ENCODE results near the gene DNAAF3.
"Not testable (repeated sequence)": the region's sequence is repeated elsewhere in the genome, so short reads cannot be mapped to it uniquely, and the experiment has no call there.

The DNAAF3 gene

DNA sequence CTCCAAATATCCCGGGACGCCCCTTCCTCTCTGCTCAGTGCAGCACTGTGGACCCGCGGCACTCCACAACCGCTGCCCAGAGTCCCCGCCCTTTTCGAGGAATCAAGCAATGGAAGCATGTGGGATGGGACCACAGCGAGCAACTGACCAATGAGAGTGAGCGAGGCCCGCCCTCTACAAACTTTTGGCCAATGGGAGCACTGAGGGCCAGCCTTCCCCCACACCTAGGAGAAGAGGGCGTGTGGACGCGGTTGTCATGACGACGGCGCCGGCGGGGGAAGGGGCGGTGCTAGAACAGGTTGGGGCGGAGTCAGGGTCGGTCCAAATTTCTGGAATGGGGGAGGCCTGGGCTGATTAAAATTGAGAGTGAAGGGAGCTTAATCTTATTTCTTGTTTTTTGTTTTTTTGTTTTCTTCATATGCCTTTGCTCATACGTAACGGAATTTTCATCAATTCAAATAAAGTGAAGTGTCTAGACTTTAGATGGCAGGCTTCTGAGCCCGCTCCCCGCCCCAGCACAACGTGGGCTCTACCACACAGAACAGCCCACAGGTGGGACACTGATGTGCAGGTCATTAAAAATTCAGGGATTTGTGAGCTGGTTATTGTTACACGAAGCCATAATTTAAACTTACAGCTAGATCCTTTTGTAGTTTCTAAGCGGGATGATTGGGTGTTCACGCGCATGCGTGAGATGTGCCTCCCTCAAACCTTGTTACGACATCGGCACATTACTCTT lies at the start of gene DNAAF3:
Gene DNAAF3, minus strand, starts transcription at position 84 of the 739 bp plus-strand sequence. CDS start 200 bp downstream, outside the sequence.
- DNase-seq (ENCODE audit: low spot score) = peak; percentile 96
- TF ChIP-seq, protein P1, sequence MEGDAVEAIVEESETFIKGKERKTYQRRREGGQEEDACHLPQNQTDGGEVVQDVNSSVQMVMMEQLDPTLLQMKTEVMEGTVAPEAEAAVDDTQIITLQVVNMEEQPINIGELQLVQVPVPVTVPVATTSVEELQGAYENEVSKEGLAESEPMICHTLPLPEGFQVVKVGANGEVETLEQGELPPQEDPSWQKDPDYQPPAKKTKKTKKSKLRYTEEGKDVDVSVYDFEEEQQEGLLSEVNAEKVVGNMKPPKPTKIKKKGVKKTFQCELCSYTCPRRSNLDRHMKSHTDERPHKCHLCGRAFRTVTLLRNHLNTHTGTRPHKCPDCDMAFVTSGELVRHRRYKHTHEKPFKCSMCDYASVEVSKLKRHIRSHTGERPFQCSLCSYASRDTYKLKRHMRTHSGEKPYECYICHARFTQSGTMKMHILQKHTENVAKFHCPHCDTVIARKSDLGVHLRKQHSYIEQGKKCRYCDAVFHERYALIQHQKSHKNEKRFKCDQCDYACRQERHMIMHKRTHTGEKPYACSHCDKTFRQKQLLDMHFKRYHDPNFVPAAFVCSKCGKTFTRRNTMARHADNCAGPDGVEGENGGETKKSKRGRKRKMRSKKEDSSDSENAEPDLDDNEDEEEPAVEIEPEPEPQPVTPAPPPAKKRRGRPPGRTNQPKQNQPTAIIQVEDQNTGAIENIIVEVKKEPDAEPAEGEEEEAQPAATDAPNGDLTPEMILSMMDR (IDR thresholded peaks at IDR 0.05; ENCODE audit: extremely low read depth, missing control alignments) = no peak

DNA sequence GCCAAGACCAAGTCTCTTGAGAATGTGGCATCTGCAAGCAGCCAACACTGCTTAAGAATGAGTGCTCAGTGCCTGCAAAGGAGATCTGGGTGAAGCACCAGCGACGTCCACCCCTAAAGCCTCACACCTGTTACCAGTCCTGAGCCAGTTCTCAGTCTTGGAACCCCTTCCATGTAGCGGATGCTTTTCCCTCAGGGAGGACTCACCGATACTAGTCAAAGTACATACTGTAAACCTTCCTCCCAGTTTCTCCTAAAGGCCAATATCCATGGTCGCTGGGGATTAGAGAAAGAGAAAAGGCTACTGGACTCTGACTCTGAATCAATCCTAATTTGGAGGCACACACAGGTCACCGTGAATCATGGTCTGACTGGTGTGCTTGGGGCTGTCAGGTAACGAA lies 47.1 kb upstream of the DNAAF3 start:
- TF ChIP-seq, protein P1 (IDR thresholded peaks at IDR 0.05; ENCODE audit: extremely low read depth, missing control alignments) = no peak
- DNase-seq (ENCODE audit: low spot score) = no peak

DNA sequence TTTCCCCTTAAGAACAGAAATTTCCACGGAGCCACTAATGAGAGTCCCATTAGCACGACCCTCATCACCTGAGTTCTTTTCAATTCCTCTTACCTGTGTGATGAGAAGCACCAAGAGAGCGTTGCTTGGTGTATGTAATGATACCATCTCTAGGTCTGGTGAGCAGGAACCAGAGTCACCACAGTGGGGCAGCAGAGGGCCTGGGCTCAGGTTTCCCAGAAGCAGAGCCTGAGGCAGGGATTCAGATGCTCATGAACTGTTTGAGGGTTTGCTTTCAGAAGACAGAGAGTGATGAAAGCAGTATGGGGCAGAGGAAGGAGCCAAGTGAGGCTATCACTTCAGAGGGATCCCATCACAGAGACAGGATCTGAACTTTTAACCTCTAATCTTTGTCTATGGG lies 46.0 kb upstream of the DNAAF3 start:
- no peak for DNase-seq (ENCODE audit: low spot score)
- TF ChIP-seq, protein P1 (IDR thresholded peaks at IDR 0.05; ENCODE audit: extremely low read depth, missing control alignments) = peak; percentile 10

DNA sequence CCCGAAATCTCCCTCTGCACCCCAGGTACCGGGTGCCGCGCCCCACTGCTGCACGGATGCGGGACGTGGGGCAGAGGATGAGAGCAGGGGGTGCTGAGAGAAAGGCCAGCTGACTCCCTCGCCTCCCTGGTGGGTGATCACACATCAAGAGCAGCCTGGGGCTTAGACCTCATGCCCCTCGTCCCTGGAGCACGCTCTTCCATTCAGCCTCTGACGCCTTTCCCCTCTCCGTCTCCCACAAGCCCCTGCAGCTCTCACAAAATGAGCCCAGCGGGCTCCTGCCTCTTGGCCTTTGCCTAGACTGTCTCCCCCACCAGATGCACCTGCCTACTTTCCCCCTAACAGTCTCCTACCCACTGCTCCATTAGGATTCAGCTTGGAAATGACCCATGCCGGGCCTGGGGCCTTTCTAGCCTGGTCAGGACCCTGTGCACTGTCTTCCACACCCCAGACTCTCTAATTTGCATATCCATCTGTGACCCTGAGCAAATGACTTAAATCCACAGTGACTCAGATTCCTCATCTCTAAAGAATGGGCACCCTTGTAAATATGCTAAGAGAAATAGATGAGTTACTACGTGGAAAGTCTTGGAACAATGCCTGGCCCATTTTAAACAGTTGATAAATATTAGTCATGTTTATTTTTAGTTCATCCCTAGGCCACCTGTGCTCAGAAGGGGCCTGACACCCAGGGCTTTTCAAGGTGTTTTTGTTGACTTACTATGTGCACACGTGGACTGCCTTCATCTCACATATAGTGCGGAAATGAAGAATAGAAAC lies 43.5 kb upstream of the DNAAF3 start:
- TF ChIP-seq, protein P1 (IDR thresholded peaks at IDR 0.05; ENCODE audit: extremely low read depth, missing control alignments) = no peak
- DNase-seq (ENCODE audit: low spot score) = no peak

DNA sequence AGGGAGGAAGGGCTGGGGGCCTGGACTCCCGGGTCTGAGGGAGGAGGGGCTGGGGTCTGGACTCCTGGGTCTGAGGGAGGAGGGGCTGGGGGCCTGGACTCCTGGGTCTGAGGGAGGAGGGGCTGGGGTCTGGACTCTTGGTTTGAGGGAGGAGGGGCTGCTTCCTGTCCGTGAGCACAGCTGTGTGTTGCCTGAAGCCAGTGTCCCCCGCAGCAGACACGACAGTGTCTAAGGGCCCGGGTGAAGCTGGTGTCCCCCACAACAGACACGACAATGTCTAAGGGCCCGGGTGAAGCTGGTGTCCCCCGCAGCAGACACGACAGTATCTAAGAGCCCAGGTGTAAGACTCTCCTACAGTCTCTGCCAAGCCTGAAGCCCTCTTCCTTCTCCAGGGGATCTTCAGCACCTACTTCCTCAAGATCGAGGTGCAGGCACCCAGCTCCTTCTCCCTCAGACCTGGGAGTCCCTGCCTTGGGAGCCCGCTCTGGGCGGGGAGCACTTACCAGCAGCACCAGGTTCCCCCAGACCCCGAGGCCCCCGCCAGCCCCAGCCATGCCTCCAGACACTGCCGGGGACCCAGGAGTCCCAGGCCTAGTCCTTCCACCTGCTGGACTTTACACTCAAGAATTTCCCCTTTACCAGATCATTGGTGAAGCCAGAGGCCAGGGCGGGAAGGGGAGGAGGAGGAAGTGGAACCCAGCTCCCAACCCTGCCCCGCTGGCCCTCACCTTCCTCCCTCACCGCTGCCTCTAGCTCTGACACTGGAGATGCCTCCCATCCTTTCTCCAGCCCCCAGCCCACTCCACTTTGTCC lies 42.7 kb upstream of the DNAAF3 start, which contains the start of gene PTPRH:
Gene PTPRH, minus strand, starts transcription at position 622 of the 813 bp plus-strand sequence. Its CDS starts 68 bp downstream, at position 554.
- no peak for DNase-seq (ENCODE audit: low spot score)
- TF ChIP-seq, protein P1 (IDR thresholded peaks at IDR 0.05; ENCODE audit: extremely low read depth, missing control alignments) = no peak

DNA sequence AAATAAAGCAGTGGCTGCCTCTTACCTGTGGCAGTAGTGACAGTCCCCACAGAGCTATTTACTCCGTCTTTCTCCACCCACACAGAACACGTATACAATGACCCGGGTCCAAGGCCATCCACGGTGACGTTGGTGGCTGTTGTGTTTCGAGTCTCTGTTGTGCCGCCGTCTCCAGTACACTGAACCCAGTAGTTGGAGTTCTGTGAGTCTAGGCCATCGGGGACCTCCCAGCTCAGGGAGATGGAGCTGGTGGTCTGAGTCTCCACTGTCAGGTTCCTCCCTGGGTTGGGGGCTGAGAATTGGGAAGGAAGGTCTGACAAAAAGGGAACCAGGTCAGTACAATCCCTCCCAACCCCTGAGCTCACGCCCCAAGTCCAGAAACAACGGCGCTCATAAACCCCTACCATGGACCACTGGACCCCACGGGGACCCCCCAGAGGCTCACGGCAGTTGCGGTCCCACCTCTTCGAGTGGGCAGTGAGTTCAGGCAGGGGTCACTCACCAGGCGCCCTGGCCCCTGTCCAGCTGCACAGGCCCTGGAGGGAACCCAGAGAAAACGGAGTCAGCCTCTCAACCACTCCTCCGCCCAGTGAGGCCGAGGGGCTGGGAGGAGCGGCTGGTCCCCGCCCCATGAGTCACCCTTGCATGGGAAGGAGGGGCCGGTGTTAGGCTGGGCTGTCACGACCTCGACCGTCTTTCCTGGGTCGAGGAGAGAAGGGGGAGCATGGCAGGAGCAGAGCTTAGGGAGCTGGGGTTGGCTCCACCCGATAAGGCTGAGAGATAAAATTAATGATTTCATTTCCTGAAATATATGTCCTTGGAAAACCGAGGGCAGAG lies 40.5 kb upstream of the DNAAF3 start:
- TF ChIP-seq, protein P1 (IDR thresholded peaks at IDR 0.05; ENCODE audit: extremely low read depth, missing control alignments) = no peak
- peak; percentile 41 for DNase-seq (ENCODE audit: low spot score)

DNA sequence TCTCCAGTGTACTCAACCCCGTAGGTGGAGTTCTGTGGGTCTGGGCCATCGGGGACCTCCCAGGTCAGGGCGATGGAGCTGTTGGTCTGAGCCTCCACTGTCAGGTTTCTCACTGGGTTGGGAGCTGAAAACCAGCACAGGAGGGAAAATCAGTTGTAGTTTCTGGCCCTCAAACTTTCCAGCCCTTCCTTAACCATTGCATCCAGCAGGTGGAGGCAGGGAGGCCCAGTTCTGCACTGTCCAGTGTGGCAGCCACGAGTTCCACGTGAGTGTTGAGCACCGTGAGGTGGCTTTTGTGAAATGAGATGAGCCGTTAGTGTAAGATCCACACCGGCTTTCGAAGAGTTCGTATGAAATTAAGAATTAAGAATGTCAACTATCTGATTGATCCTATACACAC lies 35.8 kb upstream of the DNAAF3 start:
- not testable (repeated sequence) for DNase-seq (ENCODE audit: low spot score)
